ENCODE data around the gene KATNB1.

DNA sequence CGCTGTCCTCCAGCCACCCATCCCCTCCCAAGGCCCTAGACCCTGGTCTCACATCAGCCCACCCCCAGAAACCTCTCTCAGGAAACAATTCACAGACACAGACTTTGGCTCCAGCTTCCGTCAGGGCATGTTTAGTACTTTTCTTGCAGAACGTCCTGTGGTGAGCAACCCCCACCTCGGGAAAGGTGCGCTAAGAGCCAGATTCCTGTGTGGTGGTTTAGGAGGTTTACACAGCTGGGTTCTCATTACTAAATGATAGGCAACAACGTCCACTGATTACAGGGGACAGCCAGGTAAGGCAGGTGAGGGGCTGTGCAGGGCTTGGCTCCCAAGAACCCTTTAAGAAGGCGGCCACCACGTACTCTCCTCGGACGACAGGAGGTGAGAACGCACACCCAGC lies 37.4 kb downstream of the KATNB1 start:
- TF ChIP-seq EZH2 (IDR thresholded peaks at IDR 0.05; ENCODE audit: low read depth, unreplicated experiment) (no peak), CTCF (conservative IDR thresholded peaks at IDR 0.05; ENCODE audit: low read depth in 2 of 2) (no peak), POLR2AphosphoS5 (IDR thresholded peaks at IDR 0.05; ENCODE audit: low read depth) (no peak), JUNB (IDR thresholded peaks at IDR 0.05; ENCODE audit: unreplicated experiment) (no peak), EZH2phosphoT487 (IDR thresholded peaks at IDR 0.05; ENCODE audit: unreplicated experiment) (no peak)

Measured in GM23338 (cell line).